HG03135 (cell line): ENCODE data around the gene IBA57.
"Not testable (repeated sequence)": the region's sequence is repeated elsewhere in the genome, so short reads cannot be mapped to it uniquely, and the experiment has no call there.

Experiments
- ATAC-seq: cut with Tn5 transposase; IDR thresholded peaks from one replicate; pipeline ENCODE4 v1.9.1; 2021; ENCODE audit warnings: mild to moderate bottlenecking, moderate library complexity; ENCODE audit not compliant: unreplicated experiment

Gene IBA57

DNA sequence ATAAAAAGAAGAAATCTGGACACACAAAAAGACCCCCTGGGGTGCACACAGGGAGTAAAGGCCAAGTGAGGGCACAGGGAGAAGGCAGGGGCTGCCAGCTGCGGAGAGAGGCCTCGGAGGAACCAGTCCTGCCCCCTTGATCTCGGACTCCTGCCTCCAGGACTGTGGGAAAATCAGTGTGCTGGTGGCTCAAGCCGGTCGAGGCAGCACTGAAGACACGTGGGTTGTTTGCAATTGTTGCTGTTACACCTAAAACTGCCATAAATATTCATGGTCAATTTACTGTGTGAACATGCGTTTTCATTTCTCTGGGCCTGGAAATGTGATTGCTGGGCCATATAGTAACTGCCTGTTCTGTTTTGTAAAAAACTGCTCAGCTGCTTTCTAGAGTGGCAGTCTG lies 18.5 kb downstream of the IBA57 start:
- no peak for ATAC-seq

DNA sequence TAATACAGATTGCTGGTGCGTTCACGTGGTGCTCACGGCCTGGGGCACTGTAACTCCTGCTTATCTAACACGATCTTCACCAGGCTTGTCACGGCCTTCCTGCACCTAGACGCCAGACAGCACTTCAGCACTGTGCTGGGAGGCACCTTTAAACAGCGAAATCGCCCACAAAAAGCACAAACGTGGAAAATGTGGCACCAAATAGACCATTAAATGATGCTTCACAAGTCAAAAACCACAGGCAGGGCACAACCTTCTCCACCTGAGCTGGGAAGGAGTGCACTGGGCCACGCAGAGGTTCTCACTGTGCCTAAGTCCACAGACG lies 20.0 kb downstream of the IBA57 start:
- no peak for ATAC-seq

DNA sequence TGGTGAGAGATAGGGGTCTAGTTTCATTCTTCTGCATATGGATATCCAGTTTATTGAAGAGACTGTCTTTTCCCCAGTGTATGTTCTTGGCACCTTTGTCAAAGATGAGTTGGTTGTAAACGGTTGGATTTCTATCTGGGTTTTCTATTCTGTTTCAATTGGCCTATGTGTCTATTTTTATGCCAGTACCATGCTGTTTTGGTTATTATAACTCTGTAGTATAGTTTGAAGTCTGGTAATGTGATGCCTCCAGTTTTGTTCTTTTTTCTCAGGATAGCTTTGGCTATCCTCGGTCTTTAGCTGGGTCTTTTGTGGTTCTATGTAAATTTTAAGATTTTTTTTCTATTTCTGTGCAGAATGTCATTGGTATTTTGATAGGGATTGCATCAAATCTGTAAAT lies 22.6 kb downstream of the IBA57 start:
- not testable (repeated sequence) for ATAC-seq

DNA sequence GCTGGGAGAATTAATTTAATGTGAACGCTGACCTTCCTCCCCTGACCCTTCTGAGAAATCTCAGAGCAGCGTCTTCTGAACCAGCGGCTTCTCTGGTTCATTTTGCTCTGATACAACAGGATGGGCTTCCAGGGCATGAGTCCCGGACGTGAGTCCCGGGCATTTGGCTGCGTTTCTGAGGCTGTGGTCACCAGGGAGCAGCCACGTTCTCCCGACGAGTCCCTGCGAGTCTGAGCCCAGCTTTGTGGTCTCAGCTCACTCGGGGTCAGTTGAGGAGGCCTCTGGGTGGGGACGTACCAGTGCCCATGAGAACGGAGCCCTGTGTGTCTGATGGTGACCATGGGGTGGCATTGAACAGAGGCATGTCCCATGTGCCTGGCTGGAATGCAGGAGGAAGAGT lies 24.6 kb downstream of the IBA57 start:
- ATAC-seq = no peak

DNA sequence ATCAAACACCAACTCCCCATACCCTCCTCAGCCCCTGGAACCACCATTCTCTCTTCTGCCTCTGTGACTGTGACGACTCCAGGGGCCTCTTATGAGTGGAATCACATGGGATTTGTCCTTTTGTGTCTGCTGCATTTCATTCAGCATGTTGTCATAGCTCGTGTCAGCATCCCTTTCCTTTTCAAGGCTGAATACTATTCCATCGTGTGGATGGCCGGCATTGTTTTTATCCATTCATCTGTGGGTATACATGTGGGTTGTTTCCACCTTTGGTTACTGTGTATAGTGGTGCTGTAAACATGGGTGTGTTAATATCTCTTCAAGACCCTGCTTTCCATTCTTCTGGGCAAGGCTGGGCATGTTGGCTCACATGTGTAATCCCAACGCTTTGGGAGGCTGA lies 25.2 kb downstream of the IBA57 start:
- no peak for ATAC-seq

DNA sequence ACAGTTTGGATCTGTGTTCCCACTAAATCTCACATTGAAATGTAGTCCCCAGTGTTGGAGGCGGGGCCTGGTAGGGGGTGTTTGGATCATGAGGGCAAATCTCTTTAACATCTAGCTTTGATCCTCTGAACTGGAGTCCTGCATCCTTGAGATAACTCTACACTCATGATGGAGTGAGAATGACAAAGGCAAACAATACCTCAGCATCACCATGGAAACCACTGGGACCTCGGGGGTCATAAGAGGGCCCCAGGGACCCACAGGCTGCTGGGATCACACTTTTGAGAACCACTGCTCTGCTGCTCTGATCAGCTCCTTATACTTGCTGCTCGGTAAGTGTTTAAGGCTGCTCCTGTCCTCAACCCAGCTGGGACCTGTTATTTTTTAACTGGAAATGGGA lies 28.8 kb downstream of the IBA57 start:
- ATAC-seq = no peak

DNA sequence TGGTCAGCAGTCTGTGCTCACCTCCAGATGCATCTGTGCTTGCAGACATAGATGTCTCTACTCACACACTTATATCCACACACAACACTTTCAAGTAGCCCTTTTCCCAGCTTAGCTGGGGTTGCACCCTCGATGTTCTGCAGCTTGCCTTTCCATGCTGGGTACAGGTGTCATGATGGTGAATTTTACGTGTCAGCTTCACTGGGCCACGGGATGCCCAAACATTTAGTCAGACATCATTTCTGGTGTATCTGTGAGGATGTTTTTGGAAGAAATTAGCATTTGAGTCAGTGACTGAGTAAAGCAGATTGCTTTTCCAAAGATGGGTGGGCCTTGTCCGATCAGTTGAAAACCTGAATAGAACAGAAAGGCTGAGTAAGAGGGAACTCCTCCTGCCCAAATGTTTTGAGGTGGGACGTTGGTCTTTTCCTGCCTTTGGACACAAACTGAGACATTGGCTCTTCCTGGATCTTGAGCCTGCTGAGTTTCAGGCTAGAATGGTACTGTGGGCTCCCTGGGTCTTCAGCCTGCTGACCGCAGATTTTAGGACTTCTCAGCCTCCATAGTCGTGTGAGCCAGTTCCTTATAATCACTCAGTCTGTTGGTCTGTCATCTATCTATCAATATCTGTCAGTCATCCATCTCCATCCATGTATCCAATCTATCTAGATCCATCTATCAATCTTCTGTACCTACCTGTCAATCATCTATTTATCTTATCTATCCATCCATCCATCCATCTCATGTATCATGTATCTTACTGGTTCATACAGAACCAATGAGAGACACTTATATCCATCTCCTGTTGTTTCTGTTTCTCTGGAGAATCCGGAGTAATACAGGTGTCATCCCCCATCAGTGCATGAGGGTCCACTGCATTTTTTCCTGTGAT lies 29.6 kb downstream of the IBA57 start:
- ATAC-seq = no peak

DNA sequence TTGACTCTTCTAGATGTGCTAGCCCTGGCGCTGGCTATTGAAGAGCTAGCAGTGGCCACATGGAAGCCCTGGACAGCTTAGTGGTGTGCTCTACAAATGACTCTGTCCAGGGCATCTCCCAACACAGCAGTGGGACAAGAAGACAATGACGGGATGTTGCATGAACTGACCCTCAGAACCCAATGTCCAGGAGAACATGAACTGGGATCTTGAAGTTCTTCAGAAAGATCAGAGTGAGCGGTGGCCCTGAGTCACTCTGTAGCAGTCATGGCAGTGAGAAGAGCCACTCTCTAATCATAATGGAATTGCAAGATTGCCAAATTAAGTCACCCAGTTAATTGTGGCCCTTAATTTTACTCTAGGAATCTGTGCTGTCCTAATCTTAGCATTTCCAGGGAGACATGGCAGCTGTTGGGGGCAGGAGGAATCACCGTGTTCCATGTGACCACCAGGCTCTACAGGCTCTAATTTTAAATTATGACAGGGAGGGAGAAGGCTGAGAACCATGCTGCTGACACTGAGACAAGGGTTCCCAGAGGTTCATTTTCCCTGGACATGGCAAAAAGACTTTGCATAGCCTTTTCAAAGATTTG lies 32.0 kb downstream of the IBA57 start:
- ATAC-seq = no peak

DNA sequence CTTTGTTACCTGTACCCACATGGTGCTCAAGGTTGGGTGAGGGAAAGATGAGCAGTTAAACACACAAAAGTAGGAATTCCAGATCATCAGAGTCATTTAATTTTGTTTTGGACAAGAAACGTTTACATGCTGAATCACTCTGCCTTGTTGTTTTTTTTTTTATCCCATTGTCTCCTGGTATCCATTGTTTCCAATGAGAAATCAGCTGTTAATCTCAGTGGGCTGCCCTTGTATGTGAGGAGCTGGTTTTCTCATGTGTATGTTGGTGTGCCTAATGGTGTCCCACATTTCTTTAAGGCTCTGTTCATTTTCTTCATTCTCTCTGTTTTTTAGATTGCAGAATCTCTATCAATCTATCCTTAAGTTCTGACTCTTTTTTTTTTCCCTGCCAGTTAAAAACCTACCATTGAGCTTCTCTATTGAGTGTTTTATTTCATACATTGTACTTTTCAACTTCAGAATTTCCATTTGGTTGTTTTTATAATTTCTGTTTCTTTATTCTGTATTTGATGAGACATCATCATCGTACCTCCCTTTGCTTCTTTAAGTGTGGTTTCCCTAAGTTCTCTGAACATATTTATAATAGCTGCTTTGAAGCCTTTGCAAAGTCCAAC lies 33.5 kb downstream of the IBA57 start:
- ATAC-seq = no peak

DNA sequence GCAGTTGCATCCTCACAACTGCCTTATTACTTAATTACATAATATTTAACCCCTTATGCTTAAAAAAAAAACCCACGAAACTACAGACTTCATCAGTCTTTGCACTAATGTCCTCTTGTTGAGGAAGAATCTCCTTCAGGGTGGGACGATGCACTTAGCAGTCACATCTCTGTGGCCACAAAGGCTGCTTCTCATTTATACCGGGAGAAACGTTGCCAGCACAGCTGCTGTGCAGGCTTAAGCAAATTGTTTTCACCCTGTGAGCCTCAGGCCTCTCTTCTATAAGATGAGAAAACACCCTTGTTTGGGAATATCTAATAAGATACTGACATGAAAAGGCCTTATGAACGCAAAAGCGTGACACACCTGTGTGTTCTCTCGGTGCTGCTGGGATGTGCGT lies 39.4 kb downstream of the IBA57 start:
- ATAC-seq = no peak

DNA sequence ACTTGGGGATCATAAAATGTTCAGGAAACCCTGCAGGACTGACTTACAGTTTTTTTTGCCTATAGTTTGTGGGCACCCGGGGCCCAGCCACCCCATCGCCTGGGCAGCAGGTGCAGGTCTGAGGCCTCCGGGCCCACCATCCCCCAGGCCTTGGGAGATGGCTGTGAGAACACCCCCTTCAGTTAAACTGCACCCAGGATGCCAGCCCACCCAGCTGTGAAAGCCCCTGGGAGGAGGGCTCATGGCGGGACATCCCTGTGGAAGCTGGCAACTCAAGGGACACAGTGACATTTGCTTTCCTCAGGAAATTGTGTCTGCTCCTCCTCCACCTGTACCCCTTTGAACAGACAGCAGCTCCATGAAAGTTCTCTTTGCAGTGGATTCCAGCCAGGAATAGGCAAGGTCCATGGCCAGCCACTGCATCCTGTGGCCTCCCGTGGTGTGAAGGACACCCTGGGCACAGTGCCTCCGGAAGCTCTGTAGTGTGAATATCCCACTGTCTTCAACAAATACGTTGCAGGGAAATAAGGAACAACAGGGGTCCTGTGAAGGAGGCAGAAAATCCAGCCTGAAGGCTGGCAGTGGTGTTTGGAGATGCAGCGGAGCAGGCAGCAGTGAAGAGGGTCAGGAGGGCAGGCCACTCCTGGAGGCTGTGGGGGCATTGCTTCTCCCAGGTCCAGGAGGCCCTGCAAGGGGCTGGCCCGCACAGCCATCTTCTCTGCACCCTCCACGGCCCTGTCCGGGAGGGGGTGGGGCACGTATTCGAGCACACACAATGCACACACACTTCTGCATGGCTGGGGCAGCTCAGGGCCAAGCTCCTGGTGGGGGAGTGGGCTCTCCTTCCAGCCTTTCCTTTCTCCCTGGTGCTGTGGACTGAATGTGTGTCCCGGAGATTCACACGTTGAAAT lies 40.2 kb downstream of the IBA57 start:
- no peak for ATAC-seq

DNA sequence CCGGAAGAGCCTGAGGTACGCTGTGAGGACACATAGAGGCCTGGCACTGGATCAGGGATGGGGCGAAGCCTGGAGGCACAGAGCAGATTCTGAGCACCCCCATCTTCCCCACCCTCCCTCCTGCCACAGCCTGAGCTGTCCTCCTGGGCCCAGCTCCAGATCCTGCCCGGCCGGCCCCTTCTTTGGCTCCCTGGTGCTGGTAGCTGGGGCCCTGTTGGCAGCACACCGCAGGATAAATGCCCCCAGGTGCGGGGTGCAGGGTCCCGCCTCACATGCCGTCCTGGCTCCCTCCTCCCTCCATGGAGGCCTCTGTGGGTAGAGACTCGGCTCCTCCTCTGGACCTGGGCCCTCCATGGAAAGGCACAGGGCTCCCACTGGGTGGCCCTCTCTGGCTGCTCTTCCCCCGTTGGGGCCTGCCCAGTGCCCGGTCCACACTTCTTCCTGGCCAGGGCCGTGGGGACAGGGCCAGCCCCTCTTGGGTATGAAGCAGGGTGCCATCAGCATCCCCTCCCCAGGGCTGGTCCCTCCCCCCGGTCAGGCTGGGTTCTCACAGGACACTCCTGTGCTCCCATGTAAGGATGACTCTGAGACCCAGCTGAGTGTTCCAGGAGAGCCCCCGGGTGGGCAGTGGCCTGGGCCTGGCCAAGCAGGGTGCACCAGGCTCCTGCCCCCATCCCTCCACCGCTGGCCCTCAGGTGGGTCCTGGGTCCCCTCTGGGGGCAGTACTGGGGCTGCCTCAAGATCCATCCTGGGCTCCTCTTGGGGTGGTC lies 41.2 kb downstream of the IBA57 start:
- no peak for ATAC-seq

DNA sequence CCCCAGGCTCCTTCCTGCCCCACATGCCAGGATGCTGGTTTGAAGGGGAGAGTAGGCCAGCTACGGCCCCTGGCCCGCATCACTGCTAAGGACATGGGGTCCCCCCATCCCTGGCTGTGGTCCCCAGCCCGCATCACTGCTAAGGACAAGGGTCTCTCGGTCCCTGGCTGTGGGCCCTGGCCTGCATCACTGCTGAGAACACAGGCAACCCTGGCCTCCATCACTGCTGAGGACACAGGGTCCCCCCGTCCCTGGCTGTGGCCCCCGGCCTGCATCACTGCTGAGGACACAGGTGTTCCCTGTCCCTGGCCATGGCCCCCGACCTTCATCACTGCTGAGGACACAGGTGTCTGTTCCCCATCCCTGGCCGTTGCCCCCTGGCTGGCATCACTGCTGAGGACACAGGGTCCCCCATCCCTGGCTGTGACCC lies 41.8 kb downstream of the IBA57 start:
- no peak for ATAC-seq

DNA sequence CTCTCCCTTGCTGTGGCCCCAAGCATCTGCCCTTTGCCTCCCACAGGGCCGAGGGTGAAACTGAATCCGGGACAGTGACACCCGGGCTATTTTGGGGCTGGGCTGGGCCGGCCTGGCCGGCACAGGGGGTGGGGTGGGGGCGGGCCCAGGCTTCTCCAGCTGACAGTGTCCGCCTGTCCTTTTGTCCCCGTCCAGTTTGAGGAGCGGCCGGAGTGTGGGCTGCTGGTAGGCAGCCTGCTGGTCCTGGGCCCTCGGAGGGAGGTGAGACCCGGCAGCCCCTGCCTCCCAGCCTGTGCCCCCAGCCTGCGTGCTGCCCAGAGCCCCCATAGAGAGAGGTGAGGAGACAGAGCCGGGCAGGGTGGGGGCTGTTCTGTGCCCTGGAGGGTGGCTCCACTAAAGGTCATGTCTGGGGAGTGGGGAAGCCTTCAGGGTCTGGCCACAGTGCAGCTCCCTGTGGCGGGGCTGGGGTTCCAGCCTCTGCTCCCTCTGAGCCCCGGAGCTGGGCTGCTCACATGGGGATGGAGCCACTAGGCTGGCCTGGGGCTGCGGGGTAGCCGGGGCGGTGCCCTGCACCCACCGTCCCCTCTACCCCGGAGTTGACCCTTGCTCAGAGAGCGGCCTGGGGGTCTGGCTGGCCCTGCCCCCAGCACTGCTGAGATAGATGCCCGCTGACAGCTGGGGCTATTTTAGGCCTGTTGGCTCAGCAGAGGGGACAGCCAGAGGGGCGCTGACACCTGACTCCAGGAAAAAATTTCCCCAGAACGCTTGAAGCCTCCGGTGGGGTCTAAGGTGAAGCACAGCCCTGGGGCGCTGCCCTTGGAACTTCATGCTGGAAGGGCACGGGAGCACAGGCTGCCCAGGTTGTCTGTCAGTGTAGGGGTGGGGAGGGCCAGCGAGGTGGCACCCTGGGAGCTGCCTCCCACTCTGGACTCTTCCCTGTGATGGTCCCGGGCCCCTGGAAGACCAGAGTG lies 42.5 kb downstream of the IBA57 start, which contains the start of gene OBSCN:
OBSCN (plus strand) TSS at position 194 of the 971 bp plus-strand sequence. CDS start 3,740 bp downstream, outside the sequence.
- ATAC-seq = no peak

DNA sequence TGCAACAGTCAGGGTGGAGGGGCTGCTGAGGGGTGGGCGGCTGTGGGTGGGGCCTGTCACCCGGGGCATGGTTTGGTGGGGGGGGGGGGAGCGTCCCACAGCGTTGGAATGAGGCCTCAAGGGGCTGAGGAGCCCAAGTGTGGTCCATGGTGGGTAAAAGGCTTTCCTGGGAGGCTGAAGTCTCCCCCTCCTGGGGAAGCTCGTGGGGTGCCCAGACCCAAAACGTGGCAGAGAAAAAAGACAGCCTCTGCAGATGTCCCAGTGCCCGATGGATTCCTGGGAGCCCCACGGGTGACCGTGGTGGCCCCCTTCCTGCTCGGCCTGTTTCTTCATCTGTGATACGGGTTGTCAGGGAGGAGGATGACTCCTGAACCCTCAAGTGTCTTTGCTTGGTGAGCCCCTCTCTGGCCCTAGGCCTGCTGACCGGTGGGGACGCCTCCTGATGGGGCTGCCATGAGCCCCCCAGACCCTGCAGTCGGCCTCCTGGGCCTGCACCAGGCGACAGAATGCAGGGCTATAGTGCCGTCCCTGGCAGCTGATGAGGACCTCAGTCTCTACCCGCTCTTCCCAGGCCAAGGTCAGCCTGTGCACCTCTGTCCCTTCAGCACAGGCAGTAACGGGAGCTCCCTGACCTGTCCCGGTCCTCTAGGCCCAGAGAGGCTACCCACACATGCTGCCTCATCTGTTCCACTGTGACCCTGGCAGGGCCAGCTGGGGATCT lies 43.4 kb downstream of the IBA57 start:
- no peak for ATAC-seq

DNA sequence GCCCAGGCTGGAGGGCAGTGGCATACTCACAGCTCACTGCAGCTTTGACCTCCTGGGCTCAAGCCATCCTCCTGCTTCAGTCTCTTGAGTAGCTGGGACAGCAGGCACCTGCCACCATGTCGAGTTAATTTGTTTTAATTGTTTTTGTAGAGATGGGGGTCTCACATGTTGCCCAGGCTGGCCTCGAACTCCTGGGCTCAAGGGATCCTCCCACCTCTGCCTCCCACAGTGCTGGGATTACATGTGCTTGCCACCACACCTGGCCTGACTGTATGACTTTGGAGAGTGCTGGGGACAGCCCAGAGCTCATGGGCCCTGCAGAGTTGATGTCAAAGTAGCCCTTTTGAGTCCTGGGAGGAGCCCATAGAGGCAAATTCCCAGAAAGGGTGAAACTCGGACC lies 44.1 kb downstream of the IBA57 start:
- ATAC-seq = no peak

DNA sequence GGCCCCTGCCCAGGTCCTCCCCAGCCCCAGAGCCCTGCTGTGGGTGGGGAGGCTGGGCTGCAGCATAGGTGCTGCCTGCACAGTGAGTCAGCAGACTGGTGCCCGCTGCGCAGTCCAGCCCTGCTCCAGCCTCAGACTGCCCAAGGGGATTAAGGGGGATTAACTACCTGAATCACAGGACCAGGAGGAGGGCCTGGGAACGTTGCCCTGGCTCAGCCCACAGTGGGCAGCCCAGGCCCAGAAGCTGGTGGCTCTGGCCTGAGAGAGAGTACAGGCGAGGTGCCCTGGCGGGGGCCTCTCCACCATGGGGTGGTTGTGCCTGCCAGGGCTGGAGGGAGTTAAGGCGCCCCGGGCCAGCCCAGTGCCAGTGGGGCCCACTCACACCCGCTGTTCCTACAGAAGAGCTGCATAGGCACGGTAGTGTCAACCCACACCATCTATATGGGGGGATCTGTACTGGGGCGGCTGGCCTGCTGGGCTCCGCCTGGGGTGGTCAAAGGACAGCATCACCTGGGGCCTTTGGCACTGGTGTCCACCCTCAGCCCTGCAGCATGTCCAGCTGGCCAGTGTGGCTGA lies 44.6 kb downstream of the IBA57 start:
- ATAC-seq = no peak
